HEK293 (cell line): ENCODE data around the gene NEB.

Experiments
- KLF7 ChIP-seq: fragments of 450-650 bp; formaldehyde crosslinking; IDR thresholded peaks from 2 replicates; pipeline ENCODE4 v1.5.1; 2016; ENCODE audit warnings: missing biosample characterization, missing genetic modification characterization, borderline replicate concordance
- ZBTB20 ChIP-seq: fragments of 450-650 bp; formaldehyde crosslinking; IDR thresholded peaks from 2 replicates; pipeline ENCODE4 v1.5.1; 2016; ENCODE audit warnings: missing biosample characterization, missing genetic modification characterization
- ZBTB21 ChIP-seq: fragments of 450-650 bp; formaldehyde crosslinking; IDR thresholded peaks from 2 replicates; pipeline ENCODE4 v1.5.1; 2017; ENCODE audit warnings: missing biosample characterization, missing genetic modification characterization
- ZNF112 ChIP-seq: fragments of 450-650 bp; formaldehyde crosslinking; IDR thresholded peaks from 2 replicates; pipeline ENCODE4 v1.5.0; 2017; ENCODE audit warnings: missing biosample characterization, missing genetic modification characterization
- ZNF138 ChIP-seq: fragments of 450-650 bp; formaldehyde crosslinking; IDR thresholded peaks from 2 replicates; pipeline ENCODE4 v1.5.1; 2016; ENCODE audit warnings: missing biosample characterization, missing genetic modification characterization, borderline replicate concordance
- TF ChIP-seq, protein P1 (sequence below): fragments of 450-650 bp; formaldehyde crosslinking; conservative IDR thresholded peaks from 2 replicates; pipeline ENCODE4 v1.5.1; 2016; ENCODE audit warnings: low read depth, missing biosample characterization, missing genetic modification characterization
- TF ChIP-seq, protein P2 (sequence below): fragments of 450-650 bp; formaldehyde crosslinking; IDR thresholded peaks from 2 replicates; pipeline ENCODE4 v1.5.1; 2016; ENCODE audit warnings: missing biosample characterization, missing genetic modification characterization
- TF ChIP-seq, protein P3 (sequence below): fragments of 450-650 bp; formaldehyde crosslinking; IDR thresholded peaks from 2 replicates; pipeline ENCODE4 v1.5.1; 2016; ENCODE audit warnings: missing biosample characterization, missing genetic modification characterization, low read depth

DNA sequence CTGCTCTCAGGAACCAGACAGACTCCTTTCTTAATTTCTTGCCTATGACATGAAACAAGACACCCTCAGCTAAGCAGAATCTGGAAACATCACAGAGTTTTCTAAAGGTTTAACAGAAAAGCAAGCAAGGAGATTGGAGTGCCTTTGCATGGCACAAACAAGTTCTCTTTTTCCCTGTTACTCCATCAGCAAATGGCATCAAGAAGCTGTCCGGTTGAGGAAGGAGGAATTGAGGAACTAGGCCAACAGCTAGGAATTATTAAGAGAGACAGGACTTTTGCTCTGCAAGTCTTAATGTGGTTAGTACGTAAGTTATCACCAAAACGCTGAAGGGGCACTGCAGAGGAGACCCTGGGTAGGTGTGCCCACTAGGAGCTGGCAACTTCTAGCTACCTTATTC is 53.2 kb downstream of the NEB start:
- TF ChIP-seq, protein P1, sequence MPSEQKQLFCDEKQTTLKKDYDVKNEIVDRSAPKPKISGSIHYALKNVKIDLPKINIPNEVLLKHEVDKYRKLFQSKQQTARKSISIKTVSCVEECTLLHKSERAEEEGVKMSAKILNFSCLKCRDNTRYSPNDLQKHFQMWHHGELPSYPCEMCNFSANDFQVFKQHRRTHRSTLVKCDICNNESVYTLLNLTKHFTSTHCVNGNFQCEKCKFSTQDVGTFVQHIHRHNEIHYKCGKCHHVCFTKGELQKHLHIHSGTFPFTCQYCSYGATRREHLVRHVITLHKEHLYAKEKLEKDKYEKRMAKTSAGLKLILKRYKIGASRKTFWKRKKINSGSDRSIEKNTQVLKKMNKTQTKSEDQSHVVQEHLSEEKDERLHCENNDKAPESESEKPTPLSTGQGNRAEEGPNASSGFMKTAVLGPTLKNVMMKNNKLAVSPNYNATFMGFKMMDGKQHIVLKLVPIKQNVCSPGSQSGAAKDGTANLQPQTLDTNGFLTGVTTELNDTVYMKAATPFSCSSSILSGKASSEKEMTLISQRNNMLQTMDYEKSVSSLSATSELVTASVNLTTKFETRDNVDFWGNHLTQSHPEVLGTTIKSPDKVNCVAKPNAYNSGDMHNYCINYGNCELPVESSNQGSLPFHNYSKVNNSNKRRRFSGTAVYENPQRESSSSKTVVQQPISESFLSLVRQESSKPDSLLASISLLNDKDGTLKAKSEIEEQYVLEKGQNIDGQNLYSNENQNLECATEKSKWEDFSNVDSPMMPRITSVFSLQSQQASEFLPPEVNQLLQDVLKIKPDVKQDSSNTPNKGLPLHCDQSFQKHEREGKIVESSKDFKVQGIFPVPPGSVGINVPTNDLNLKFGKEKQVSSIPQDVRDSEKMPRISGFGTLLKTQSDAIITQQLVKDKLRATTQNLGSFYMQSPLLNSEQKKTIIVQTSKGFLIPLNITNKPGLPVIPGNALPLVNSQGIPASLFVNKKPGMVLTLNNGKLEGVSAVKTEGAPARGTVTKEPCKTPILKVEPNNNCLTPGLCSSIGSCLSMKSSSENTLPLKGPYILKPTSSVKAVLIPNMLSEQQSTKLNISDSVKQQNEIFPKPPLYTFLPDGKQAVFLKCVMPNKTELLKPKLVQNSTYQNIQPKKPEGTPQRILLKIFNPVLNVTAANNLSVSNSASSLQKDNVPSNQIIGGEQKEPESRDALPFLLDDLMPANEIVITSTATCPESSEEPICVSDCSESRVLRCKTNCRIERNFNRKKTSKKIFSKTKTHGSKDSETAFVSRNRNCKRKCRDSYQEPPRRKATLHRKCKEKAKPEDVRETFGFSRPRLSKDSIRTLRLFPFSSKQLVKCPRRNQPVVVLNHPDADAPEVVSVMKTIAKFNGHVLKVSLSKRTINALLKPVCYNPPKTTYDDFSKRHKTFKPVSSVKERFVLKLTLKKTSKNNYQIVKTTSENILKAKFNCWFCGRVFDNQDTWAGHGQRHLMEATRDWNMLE, result no peak
- TF ChIP-seq, protein P2, sequence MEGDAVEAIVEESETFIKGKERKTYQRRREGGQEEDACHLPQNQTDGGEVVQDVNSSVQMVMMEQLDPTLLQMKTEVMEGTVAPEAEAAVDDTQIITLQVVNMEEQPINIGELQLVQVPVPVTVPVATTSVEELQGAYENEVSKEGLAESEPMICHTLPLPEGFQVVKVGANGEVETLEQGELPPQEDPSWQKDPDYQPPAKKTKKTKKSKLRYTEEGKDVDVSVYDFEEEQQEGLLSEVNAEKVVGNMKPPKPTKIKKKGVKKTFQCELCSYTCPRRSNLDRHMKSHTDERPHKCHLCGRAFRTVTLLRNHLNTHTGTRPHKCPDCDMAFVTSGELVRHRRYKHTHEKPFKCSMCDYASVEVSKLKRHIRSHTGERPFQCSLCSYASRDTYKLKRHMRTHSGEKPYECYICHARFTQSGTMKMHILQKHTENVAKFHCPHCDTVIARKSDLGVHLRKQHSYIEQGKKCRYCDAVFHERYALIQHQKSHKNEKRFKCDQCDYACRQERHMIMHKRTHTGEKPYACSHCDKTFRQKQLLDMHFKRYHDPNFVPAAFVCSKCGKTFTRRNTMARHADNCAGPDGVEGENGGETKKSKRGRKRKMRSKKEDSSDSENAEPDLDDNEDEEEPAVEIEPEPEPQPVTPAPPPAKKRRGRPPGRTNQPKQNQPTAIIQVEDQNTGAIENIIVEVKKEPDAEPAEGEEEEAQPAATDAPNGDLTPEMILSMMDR (tag by site-specific recombination), result no peak
- TF ChIP-seq KLF7 (no peak), ZBTB20 (no peak), ZBTB21 (tag by site-specific recombination) (no peak), ZNF138 (tag by site-specific recombination) (no peak), ZNF112 (tag by site-specific recombination) (no peak)
- TF ChIP-seq, protein P3, sequence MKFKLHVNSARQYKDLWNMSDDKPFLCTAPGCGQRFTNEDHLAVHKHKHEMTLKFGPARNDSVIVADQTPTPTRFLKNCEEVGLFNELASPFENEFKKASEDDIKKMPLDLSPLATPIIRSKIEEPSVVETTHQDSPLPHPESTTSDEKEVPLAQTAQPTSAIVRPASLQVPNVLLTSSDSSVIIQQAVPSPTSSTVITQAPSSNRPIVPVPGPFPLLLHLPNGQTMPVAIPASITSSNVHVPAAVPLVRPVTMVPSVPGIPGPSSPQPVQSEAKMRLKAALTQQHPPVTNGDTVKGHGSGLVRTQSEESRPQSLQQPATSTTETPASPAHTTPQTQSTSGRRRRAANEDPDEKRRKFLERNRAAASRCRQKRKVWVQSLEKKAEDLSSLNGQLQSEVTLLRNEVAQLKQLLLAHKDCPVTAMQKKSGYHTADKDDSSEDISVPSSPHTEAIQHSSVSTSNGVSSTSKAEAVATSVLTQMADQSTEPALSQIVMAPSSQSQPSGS, result no peak
